ENCODE measurements around the gene NR5A1.

Gene NR5A1

GRCh38 chr9:124457887-124458431 lies 49.2 kb downstream of the NR5A1 start:
- DNase-seq (ENCODE audit: low read depth in 2 of 2) = no peak

GRCh38 chr9:124457079-124457886 lies 49.9 kb downstream of the NR5A1 start:
- no peak for DNase-seq (ENCODE audit: low read depth in 2 of 2)

- no peak for DNase-seq (ENCODE audit: low read depth in 2 of 2)
Observed at GRCh38 chr9:124456341-124457078, 50.7 kb downstream of the NR5A1 start.

- DNase-seq (ENCODE audit: low read depth in 2 of 2) = no peak
Observed at GRCh38 chr9:124455820-124456219, 51.4 kb downstream of the NR5A1 start.

- no peak for DNase-seq (ENCODE audit: low read depth in 2 of 2)
Observed at GRCh38 chr9:124454791-124455443, 52.3 kb downstream of the NR5A1 start.

- no peak for DNase-seq (ENCODE audit: low read depth in 2 of 2)
Observed at GRCh38 chr9:124454296-124454695, 52.9 kb downstream of the NR5A1 start.

- DNase-seq (ENCODE audit: low read depth in 2 of 2) = no peak
Observed at GRCh38 chr9:124453586-124454191, 53.5 kb downstream of the NR5A1 start.

- no peak for DNase-seq (ENCODE audit: low read depth in 2 of 2)
Observed at GRCh38 chr9:124452841-124453585, 54.2 kb downstream of the NR5A1 start.

- no peak for DNase-seq (ENCODE audit: low read depth in 2 of 2)
Observed at GRCh38 chr9:124452326-124452725, 54.9 kb downstream of the NR5A1 start.

GRCh38 chr9:124450931-124451661 lies 56.1 kb downstream of the NR5A1 start:
- no peak for DNase-seq (ENCODE audit: low read depth in 2 of 2)

GRCh38 chr9:124450241-124450924 lies 56.8 kb downstream of the NR5A1 start, which contains the start of gene ADGRD2:
ADGRD2 (plus strand) TSS chr9:124450451; CDS start chr9:124451667, 1,216 bp downstream.
- peak in 1 of 2 experiments; percentile 2 for DNase-seq (ENCODE audit: low read depth in 2 of 2)

- DNase-seq (ENCODE audit: low read depth in 2 of 2) = no peak
Observed at GRCh38 chr9:124449381-124450151, 57.6 kb downstream of the NR5A1 start.

- DNase-seq (ENCODE audit: low read depth in 2 of 2) = no peak
Observed at GRCh38 chr9:124448019-124448418, 59.2 kb downstream of the NR5A1 start.

GRCh38 chr9:124447297-124447661 lies 59.9 kb downstream of the NR5A1 start:
- no peak for DNase-seq (ENCODE audit: low read depth in 2 of 2)

GRCh38 chr9:124444166-124444565 lies 63.0 kb downstream of the NR5A1 start:
- DNase-seq (ENCODE audit: low read depth in 2 of 2) = no peak

GRCh38 chr9:124443625-124444024 lies 63.6 kb downstream of the NR5A1 start:
- DNase-seq (ENCODE audit: low read depth in 2 of 2) = no peak

- no peak for DNase-seq (ENCODE audit: low read depth in 2 of 2)
Observed at GRCh38 chr9:124442826-124443225, 64.4 kb downstream of the NR5A1 start.

- DNase-seq (ENCODE audit: low read depth in 2 of 2) = no peak
Observed at GRCh38 chr9:124442379-124442778, 64.8 kb downstream of the NR5A1 start.

GRCh38 chr9:124441291-124441690 lies 65.9 kb downstream of the NR5A1 start:
- DNase-seq (ENCODE audit: low read depth in 2 of 2) = no peak
